IMR-90 (cell line): ENCODE measurements around the gene KRT7. TPM values are rescaled to one million over a fixed set of nuclear protein-coding genes. Genes with fewer than 3 reads are reported as not detected.

Source experiments
- ATAC-seq: fragments of 200-7000 bp; cut with Tn5 transposase; 2 replicates; pipeline ENCODE4 v1.9.1; 2020; ENCODE audit warnings: low read depth, mild to moderate bottlenecking, moderate library complexity
- BruUV-seq: library from RNA; stranded (reverse); fragments of 400-500 nt; replicated peaks from 2 replicates; lab custom pipeline; 2021; lab: Mats Ljungman, UMichigan
- CTCF ChIA-PET: fragments of 300-600 bp; formaldehyde crosslinking; extraction: SDS; loops from one replicate; lab custom pipeline; 2021; ENCODE audit warnings: antibody characterized with exemption; lab: Yijun Ruan, JAX
- POLR2A ChIA-PET: fragments of 300-600 bp; sonication (Branson Sonifier 250); formaldehyde crosslinking; loops from one replicate; lab custom pipeline; 2022; ENCODE audit warnings: antibody characterized with exemption; ENCODE audit not compliant: unreplicated experiment; lab: Charles Lee
- DNase-seq: peaks from one replicate; pipeline ENCODE4 v3.0.0; 2013
- H2AFZ ChIP-seq: replicated peaks from 2 replicates; pipeline ENCODE3; 2013; ENCODE audit warnings: low read length, mild to moderate bottlenecking; ENCODE audit not compliant: poor library complexity
- H2AK5ac ChIP-seq: 2 replicates; pipeline ENCODE4 v1.6.1; 2013; ENCODE audit warnings: low read depth, low read length, inconsistent platforms
- H2AK9ac ChIP-seq: replicated peaks from 2 replicates; pipeline ENCODE3; 2013; ENCODE audit warnings: mild to moderate bottlenecking, low read depth, low read length, moderate library complexity; ENCODE audit not compliant: poor library complexity
- H2BK120ac ChIP-seq: 2 replicates; pipeline ENCODE4 v1.6.1; 2013; ENCODE audit warnings: low read depth, low read length, inconsistent platforms
- H2BK15ac ChIP-seq: 3 replicates; pipeline ENCODE4 v1.6.1; 2013; ENCODE audit warnings: low read depth, low read length, inconsistent platforms
- H2BK20ac ChIP-seq: 2 replicates; pipeline ENCODE4 v1.6.1; 2013; ENCODE audit warnings: low read depth, mild to moderate bottlenecking, inconsistent platforms, low read length, moderate library complexity
- H2BK5ac ChIP-seq: 2 replicates; pipeline ENCODE4 v1.6.1; 2013; ENCODE audit warnings: mild to moderate bottlenecking, low read depth, low read length, inconsistent platforms; ENCODE audit not compliant: poor library complexity, severe bottlenecking
- H3K14ac ChIP-seq: replicated peaks from 2 replicates; pipeline ENCODE4 v1.6.1; 2013; ENCODE audit warnings: low read depth, low read length, inconsistent platforms
- H3K18ac ChIP-seq: 2 replicates; pipeline ENCODE4 v1.6.1; 2013; ENCODE audit warnings: low read depth, low read length, control low read depth
- H3K23ac ChIP-seq: 2 replicates; pipeline ENCODE4 v1.6.1; 2013; ENCODE audit warnings: low read depth, low read length, inconsistent platforms
- H3K27ac ChIP-seq: 2 replicates; pipeline ENCODE4 v1.5.1; 2013; ENCODE audit warnings: mild to moderate bottlenecking, control low read depth, low read length; ENCODE audit not compliant: insufficient read depth
- H3K27me3 ChIP-seq: 2 replicates; pipeline ENCODE4 v1.6.1; 2013; ENCODE audit warnings: low read length; ENCODE audit not compliant: control insufficient read depth, insufficient read depth
- H3K36me3 ChIP-seq: 2 replicates; pipeline ENCODE4 v1.6.1; 2013; ENCODE audit warnings: low read length, mixed read lengths; ENCODE audit not compliant: control insufficient read depth, insufficient read depth
- H3K4ac ChIP-seq: 2 replicates; pipeline ENCODE4 v1.6.1; 2013; ENCODE audit warnings: low read depth, low read length, inconsistent platforms
- H3K4me1 ChIP-seq: 2 replicates; pipeline ENCODE4 v1.6.1; 2013; ENCODE audit warnings: low read length, mixed read lengths; ENCODE audit not compliant: control insufficient read depth, insufficient read depth
- H3K4me2 ChIP-seq: 2 replicates; pipeline ENCODE4 v1.6.1; 2013; ENCODE audit warnings: low read depth, mild to moderate bottlenecking, control low read depth, low read length, moderate library complexity
- H3K4me3 ChIP-seq: 2 replicates; pipeline ENCODE4 v1.5.1; 2013; ENCODE audit warnings: low read depth, mild to moderate bottlenecking, control low read depth, low read length, moderate library complexity; ENCODE audit not compliant: insufficient read depth
- H3K56ac ChIP-seq: 2 replicates; pipeline ENCODE4 v1.6.1; 2013; ENCODE audit warnings: low read length, inconsistent platforms; ENCODE audit not compliant: insufficient read depth; ENCODE audit errors: extremely low read depth
- H3K79me1 ChIP-seq, 2 experiments: 2 replicates each; pipeline ENCODE4 v1.6.1; 2013; ENCODE audit warnings: low read length in 2 of 2, inconsistent platforms in 1 of 2, low read depth in 1 of 2
- H3K9ac ChIP-seq: 2 replicates; pipeline ENCODE4 v1.6.1; 2013; ENCODE audit warnings: low read depth, low read length, control low read depth
- H3K9me1 ChIP-seq: 2 replicates; pipeline ENCODE4 v1.6.1; 2013; ENCODE audit warnings: low read length, inconsistent platforms; ENCODE audit not compliant: insufficient read depth
- H3K9me3 ChIP-seq: 2 replicates; pipeline ENCODE4 v1.6.1; 2013; ENCODE audit warnings: low read length; ENCODE audit not compliant: control insufficient read depth, insufficient read depth
- H4K20me1 ChIP-seq: 2 replicates; pipeline ENCODE4 v1.6.1; 2013; ENCODE audit warnings: low read length, inconsistent platforms; ENCODE audit not compliant: insufficient read depth
- H4K5ac ChIP-seq: 2 replicates; pipeline ENCODE4 v1.6.1; 2013; ENCODE audit warnings: mild to moderate bottlenecking, low read depth, low read length, control low read depth
- H4K8ac ChIP-seq, 2 experiments: 2 replicates each; pipeline ENCODE4 v1.6.1; 2013; ENCODE audit warnings: low read depth in 2 of 2, low read length in 2 of 2, control low read depth in 1 of 2, inconsistent platforms in 1 of 2
- H4K91ac ChIP-seq: 2 replicates; pipeline ENCODE4 v1.6.1; 2013; ENCODE audit warnings: low read depth, low read length, inconsistent platforms; ENCODE audit not compliant: insufficient read depth
- BHLHE40 ChIP-seq: fragments of 150-350 bp; IDR thresholded peaks from 2 replicates; pipeline ENCODE4 v1.6.1; 2016; ENCODE audit warnings: mild to moderate bottlenecking, low read depth, low read length
- CEBPB ChIP-seq: IDR thresholded peaks from 2 replicates; pipeline ENCODE4 v1.6.1; 2012; ENCODE audit warnings: low read depth, low read length, improper control_type of control experiment
- CHD1 ChIP-seq: IDR thresholded peaks from 2 replicates; pipeline ENCODE4 v1.6.1; 2012; ENCODE audit warnings: low read depth, low read length, improper control_type of control experiment
- CTCF ChIP-seq: conservative IDR thresholded peaks from 2 replicates; pipeline ENCODE4 v1.5.1; 2012; ENCODE audit warnings: mild to moderate bottlenecking, low read depth, low read length, improper control_type of control experiment
- FOS ChIP-seq: fragments of 150-350 bp; IDR thresholded peaks from 2 replicates; pipeline ENCODE4 v1.6.1; 2016; ENCODE audit warnings: low read depth, low read length
- MAFK ChIP-seq: IDR thresholded peaks from 2 replicates; pipeline ENCODE4 v1.6.1; 2012; ENCODE audit warnings: low read depth, low read length, improper control_type of control experiment
- MAZ ChIP-seq: IDR thresholded peaks from 2 replicates; pipeline ENCODE4 v1.6.1; 2012; ENCODE audit warnings: low read depth, mild to moderate bottlenecking, low read length, improper control_type of control experiment, moderate library complexity, borderline replicate concordance
- MXI1 ChIP-seq: IDR thresholded peaks from 2 replicates; pipeline ENCODE4 v1.6.1; 2012; ENCODE audit warnings: low read depth, mild to moderate bottlenecking, low read length, moderate library complexity, borderline replicate concordance
- NFE2L2 ChIP-seq: fragments of 150-350 bp; IDR thresholded peaks from 2 replicates; pipeline ENCODE4 v1.6.1; 2016; ENCODE audit warnings: low read depth, mild to moderate bottlenecking, low read length
- POLR2A ChIP-seq: IDR thresholded peaks from 2 replicates; pipeline ENCODE4 v1.6.1; 2012; ENCODE audit warnings: mild to moderate bottlenecking, low read depth, low read length
- RAD21 ChIP-seq: IDR thresholded peaks from 2 replicates; pipeline ENCODE4 v1.6.1; 2012; ENCODE audit warnings: low read length, improper control_type of control experiment
- RCOR1 ChIP-seq: IDR thresholded peaks from 2 replicates; pipeline ENCODE4 v1.6.1; 2012; ENCODE audit warnings: mild to moderate bottlenecking, low read length, improper control_type of control experiment; ENCODE audit not compliant: insufficient replicate concordance
- RFX5 ChIP-seq: IDR thresholded peaks from 2 replicates; pipeline ENCODE4 v1.8.0; 2012; ENCODE audit warnings: low read depth, mild to moderate bottlenecking, low read length, moderate library complexity
- SMC3 ChIP-seq: fragments of 150-350 bp; IDR thresholded peaks from 2 replicates; pipeline ENCODE4 v1.6.1; 2016; ENCODE audit warnings: low read depth, mild to moderate bottlenecking, antibody characterized with exemption, low read length, moderate library complexity
- USF2 ChIP-seq: fragments of 150-350 bp; IDR thresholded peaks from 2 replicates; pipeline ENCODE4 v1.6.1; 2017; ENCODE audit warnings: mild to moderate bottlenecking, antibody characterized with exemption, low read length, low read depth
- WGBS, 2 experiments: methylation state at CpG; one replicate each; pipeline versions ENCODE4 v1.1.5 to v1.1.7; 2013; ENCODE audit warnings: missing lambda C conversion rate in 2 of 2; ENCODE audit not compliant: insufficient read length in 1 of 2; ENCODE audit errors: extremely low coverage in 2 of 2; 5-methylcytosine and 5-hydroxymethylcytosine counted together
- dilution Hi-C: fragments of 300-500 bp; cut with HindIII; formaldehyde crosslinking; loops from one replicate; pipeline ENCODE4 v1.14.3; 2018; ENCODE audit warnings: low sequenced_read_pairs; ENCODE audit not compliant: unreplicated experiment
- in situ Hi-C: fragments of 300-500 bp; cut with MboI; formaldehyde crosslinking; loops from 3 replicates; pipeline ENCODE4 v1.14.3; 2019; ENCODE audit warnings: low sequenced_read_pairs, inconsistent platforms, mixed read lengths
- intact Hi-C: fragments of 100-400 bp; cut with micrococcal nuclease; formaldehyde crosslinking; loops from 2 replicates; pipeline ENCODE4 v1.10.0; 2022
- polyA plus RNA-seq, 3 experiments: library from polyadenylated mRNA; depleted of rRNA; stranded (reverse); fragments of >200 nt; gene quantifications; 2 replicates each; pipeline ENCODE4 v1.2.3, GENCODE V29; 2012; ENCODE audit warnings: low replicate concordance in 1 of 3
- total RNA-seq: library from RNA; depleted of rRNA; stranded (reverse); fragments of >200 nt; gene quantifications from 2 replicates; pipeline ENCODE4 v1.2.3, GENCODE V29; 2012

The KRT7 gene
- total and polyA plus RNA-seq, 2 of the 4 experiments (the other 2 are of a cell fraction): 0.54 to 1.7 TPM

DNA sequence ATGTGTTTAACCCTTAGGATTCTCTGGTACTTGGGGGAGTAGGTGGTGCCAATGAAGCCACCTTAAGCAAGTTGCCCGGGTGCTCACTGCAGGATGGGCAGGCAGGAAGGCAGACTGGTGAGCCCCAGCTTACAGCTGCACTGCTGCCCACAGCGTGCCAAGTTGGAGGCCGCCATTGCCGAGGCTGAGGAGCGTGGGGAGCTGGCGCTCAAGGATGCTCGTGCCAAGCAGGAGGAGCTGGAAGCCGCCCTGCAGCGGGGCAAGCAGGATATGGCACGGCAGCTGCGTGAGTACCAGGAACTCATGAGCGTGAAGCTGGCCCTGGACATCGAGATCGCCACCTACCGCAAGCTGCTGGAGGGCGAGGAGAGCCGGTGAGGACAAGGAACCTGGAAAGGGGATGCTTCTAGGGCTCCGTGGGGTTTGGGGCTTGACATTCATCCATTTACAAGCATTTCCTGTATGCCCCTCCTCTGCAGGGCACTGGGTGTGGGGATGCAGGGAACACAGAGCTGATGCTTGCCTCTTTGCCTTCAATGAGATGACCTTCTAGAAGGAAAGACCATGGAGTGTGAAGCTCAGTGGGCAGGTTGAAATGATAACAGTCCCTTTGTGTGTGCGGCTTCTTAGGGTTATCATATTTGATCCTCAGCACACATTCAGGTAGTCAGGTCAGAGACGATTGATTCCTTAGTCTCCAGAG lies 12.4 kb downstream of the KRT7 start:
- no peak overlapping the region for H2AK9ac ChIP-seq
- ChIA-PET POLR2A (no interaction called here), CTCF (interaction anchor here (0.9 to 1.6 kb wide), 2 partner anchors 34 to 37 kb away, joined by 3 to 5 read pairs; no protein-coding TSS in a partner anchor)
- H3K4me3 ChIP-seq: no peak overlapping the region
- peak overlapping the region; percentile 77 for H4K91ac ChIP-seq
- H3K18ac ChIP-seq: no peak overlapping the region
- no peaks in the 10 kb centered on the region for H3K36me3 ChIP-seq
- no peak overlapping the region for H2BK5ac ChIP-seq
- no peaks in the 10 kb centered on the region for H3K9me3 ChIP-seq
- H3K14ac ChIP-seq: peak overlapping the region; percentile 70
- peak overlapping the region; percentile 74 for H2BK20ac ChIP-seq
- peaks cover 28% of the 10 kb centered on the region for H3K9me1 ChIP-seq
- dilution Hi-C loops: no loop called here
- intact Hi-C loops: no loop called here
- H3K4me2 ChIP-seq: no peak overlapping the region
- ATAC-seq (no peak), DNase-seq (no peak)
- 93% methylated on average over 7 of the region's 20 CpGs; no CpG with 5 or more reads in 1 of the 2 experiments for WGBS, 2 experiments
- H2AFZ ChIP-seq: peak overlapping the region; percentile 18
- in situ Hi-C loops: no loop called here
- H4K20me1 ChIP-seq: no peaks in the 10 kb centered on the region
- H4K5ac ChIP-seq: no peak overlapping the region
- no peak overlapping the region for H3K27ac ChIP-seq
- peak overlapping the region; percentile 67 for H3K4ac ChIP-seq
- no TSS peak for BruUV-seq
- H4K8ac ChIP-seq: peak overlapping the region; percentile 53 to 93; a peak in 2 of 4 replicates
- H3K4me1 ChIP-seq: peaks cover 29% of the 10 kb centered on the region
- peak overlapping the region; percentile 65 for H2BK120ac ChIP-seq
- H2BK15ac ChIP-seq: peak overlapping the region; percentile 59; the same call in 2 of the 3 replicates
- no peak overlapping the region for H3K9ac ChIP-seq
- TF ChIP-seq BHLHE40: no peak
- TF ChIP-seq CTCF: no peak
- no peak for TF ChIP-seq POLR2A
- no peak for TF ChIP-seq CHD1
- no peak for TF ChIP-seq USF2
- TF ChIP-seq RCOR1: no peak
- no peak for TF ChIP-seq SMC3
- no peak for TF ChIP-seq RAD21
- TF ChIP-seq RFX5: no peak
- TF ChIP-seq NFE2L2: no peak
- TF ChIP-seq CEBPB: no peak
- no peak for TF ChIP-seq FOS
- no peak for TF ChIP-seq MAFK
- no peak for TF ChIP-seq MAZ
- no peak for TF ChIP-seq MXI1
- peaks cover 0 to 6% of the 10 kb centered on the region in 2 experiments; a peak in 1 of 4 replicates for H3K79me1 ChIP-seq
- no peaks in the 10 kb centered on the region for H3K27me3 ChIP-seq
- H2AK5ac ChIP-seq: peak overlapping the region; percentile 73
- H3K56ac ChIP-seq: no peak overlapping the region
- peak overlapping the region; percentile 68; the same call in 1 of the 2 replicates for H3K23ac ChIP-seq
